HUDEP-2 (cell line): ENCODE data around the gene SUV39H2.
"Not testable (repeated sequence)": the region's sequence is repeated elsewhere in the genome, so short reads cannot be mapped to it uniquely, and the experiment has no call there.

Source experiments
- DNase-seq, 76 experiments: peaks; one replicate each; lab custom pipeline; 2025; ENCODE audit not compliant: unreplicated experiment in 76 of 76; lab: John Stamatoyannopoulos, UW

Gene SUV39H2

GRCh38 chr10:14926061-14926470, 47.4 kb downstream of the SUV39H2 start:
- DNase-seq = no peak

DNA sequence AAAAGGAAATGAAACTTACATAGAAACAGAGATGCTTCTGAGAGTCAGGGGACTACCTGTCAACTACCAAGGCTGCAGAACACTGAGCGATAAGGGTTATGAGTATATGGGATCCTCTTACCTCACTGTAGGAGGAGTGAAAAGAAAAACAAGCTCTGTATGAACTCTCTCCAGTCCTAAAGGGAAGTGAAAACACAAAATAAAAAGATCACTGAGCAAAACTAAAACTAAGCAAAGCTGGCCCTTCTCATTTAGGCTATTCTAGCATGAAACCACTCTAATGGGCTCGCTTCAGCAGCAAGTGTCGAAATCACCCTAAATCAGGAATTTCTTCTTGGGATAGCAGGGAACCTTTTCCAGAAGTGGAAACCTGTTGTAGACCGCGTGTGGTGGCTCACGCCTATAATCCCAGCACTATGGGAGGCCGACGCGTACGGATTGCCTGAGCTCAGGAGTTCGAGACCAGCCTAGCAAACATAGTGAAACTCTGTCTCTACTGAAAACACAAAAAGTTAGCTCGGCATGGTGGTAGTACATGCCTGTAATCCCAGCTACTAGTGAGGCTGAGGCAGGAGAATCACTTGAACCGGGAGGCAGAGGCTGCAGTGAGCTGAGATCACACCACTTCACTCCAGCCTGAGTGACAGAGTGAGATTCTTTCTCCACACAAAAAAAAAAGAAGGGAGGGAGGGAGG, 48.2 kb downstream of the SUV39H2 start:
- DNase-seq = no peak

DNA sequence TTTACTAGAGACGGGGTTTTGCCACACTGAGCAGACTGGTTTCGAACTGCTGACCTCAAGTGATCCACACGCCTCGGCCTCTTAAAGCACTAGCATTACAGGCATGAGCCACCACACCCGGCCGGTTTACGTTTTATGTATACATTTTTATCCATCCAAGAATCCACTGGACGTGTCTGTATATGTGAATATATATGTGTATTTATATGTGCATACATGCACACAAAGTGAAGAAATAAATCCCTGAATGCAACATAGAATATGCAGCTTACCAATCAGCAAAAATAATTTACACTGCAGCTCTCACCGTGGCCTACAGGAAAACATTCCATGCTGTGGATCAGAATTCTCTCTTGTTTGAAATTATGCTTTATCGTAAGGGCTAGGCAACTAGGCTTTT, 51.9 kb downstream of the SUV39H2 start:
- no peak for DNase-seq

DNA sequence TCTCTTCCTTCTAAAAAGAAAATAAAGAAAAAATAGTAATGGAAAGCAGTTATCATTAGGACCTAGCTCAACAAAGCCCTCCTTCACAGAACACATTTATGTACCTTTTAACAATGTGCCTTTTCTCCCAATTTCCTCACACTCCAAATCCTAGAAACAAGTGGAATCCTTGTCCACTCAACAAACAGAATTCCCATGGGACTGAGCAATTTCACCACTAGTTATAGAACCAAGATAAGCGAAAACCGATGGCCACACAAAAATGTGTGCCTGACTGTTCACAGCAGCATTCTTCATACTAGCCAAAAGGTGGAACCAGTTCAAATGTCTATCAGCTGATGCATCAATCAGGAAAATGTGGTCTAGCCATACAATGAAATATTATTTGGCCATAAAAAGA, 57.9 kb downstream of the SUV39H2 start:
- no peak for DNase-seq

DNA sequence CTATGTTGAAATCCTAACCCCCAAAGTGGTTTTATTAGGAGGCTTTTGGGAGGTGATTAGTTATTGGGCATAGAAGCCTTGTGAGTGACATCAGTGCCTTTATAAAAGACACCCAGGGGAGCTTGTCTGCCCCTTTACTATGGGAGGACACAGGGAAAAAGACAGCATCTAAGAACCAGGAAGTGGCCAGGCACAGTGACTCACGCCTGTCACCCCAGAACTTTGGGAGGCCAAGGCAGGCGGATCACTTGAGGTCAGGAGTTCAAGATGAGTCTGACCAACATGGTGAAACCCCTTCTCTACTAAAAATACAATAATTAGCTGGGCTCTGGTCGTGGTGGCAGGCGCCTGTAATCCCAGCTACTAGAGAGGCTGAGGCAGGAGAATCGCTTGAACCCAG, 60.3 kb downstream of the SUV39H2 start:
- DNase-seq = not testable (repeated sequence)

DNA sequence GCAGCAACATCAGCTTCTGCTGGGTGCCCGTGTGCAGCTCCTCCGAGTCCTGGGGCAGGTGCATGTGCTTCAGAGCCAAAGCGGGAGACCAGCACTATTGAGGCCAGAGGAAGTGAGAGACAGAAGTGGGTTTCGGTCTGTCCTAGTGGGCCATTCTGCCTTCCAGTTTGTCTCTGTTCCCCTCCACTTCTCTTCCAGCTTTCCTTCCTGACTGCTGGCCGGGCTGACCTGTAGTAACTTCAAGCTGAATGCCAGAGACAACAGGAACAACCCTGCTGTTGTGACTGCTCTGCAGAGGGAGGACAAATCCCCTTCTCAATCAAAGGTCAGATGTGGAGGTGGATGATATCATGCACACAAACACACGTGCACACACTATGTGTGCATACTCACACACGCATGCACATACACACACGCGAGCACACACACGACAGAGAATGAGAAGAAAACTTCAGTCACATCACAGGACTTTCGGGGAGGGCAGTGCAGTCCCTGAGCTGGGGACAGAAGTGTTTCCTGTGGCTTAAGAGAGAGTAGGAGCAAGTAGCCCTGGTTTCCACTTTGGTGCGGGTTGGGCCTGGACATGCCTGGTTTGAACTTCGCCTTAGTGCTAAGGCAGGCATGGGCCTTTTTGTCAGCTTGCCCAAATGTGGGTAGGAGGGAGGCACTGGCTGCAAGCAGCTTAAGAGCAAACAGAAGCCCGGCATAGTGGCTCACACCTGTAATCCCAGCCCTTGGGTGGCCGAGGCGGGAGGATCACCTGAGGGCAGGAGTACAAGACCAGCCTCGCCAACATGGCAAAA, 63.7 kb downstream of the SUV39H2 start:
- DNase-seq = not testable (repeated sequence)

DNA sequence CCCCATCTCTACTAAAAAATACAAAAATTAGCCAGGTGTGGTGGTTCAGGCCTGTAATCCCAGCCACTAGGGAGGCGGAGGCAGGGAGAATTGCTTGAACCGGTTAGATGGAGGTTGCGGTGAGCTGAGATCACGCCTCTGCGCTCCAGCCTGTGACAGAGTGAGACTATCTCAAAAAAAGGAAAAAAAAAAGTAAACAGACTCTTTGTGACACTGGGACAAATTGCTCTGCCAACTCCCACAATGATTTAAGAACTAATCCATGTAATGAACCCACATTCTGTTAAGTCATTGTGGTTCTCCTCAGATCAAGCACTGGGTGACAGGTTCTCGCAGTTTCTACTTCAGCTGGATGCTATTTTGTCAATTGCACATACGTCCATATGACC, 64.3 kb downstream of the SUV39H2 start:
- not testable (repeated sequence) for DNase-seq

GRCh38 chr10:14945108-14945507, 66.4 kb downstream of the SUV39H2 start:
- DNase-seq = no peak

DNA sequence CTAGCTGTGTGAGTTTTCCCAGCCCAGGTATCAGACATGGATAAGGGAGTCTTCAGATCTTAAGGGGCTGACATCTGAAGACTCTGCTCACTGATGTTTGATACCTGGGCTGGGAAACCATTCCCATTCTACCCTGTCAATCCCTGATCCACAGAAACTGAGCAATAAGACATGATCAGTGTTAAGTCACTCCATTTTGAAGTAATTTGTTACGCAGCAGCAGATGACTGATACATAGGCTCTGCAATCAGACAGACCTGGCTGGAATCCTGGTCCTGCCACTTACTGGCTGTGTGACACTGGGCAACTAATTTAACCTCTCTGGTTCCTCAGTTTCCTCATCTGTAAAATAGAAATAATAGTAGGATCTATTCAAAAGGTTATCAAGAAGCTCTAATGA, 68.6 kb downstream of the SUV39H2 start:
- DNase-seq = no peak

GRCh38 chr10:14949291-14949690, 70.6 kb downstream of the SUV39H2 start:
- no peak for DNase-seq

DNA sequence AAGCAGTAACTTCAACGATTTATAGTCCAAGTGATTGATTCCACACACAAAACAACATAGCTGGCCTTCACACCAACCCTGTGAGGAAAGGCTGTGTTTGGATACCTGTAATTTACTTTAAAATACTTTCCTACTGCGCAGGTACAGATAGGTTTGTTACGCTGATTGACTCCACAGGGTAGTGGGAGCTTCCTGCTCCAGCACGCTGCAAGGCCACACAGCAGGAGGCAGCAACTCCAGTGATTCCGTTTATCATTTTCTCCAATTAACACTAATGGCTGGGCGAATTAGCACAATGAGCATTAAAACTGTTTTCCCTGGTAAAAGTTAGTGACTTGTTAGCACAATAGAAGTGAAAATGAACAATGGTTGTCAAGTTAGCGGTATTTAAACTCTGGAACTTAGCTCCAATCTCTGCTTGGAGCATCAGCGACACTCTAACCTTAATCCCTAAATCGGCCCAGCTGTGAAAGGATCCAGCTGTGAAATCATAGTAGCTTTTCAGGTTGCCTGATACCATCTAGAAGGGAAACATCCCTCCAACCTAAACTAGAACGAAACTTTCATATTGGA, 74.3 kb downstream of the SUV39H2 start:
- no peak for DNase-seq

GRCh38 chr10:14953424-14954000, 74.8 kb downstream of the SUV39H2 start:
- peak in 22 of 76 experiments; percentile 7 to 67 (median 24) for DNase-seq
